ENCODE measurements around the gene ARID3A.
"Not testable (repeated sequence)": the region's sequence is repeated elsewhere in the genome, so short reads cannot be mapped to it uniquely, and the experiment has no call there.

The ARID3A gene

GRCh38 chr19:925526-926322 lies at the start of gene ARID3A:
TSS of gene ARID3A (plus strand) at chr19:926035. CDS start at chr19:929529, 3,494 bp downstream.
- H3K27ac ChIP-seq (ENCODE audit: low read length) = peak within 1 kb of the TSS; percentile 91
- no peaks in the 10 kb centered on the region for H3K9me3 ChIP-seq (replicated peaks; ENCODE audit: insufficient read depth, low read length)
- TF ChIP-seq CTCF (IDR thresholded peaks at IDR 0.05; ENCODE audit: low read length) = no peak
- TF ChIP-seq EZH2phosphoT487 (IDR thresholded peaks at IDR 0.05; ENCODE audit: low read length) = no peak
- no peak for TF ChIP-seq EZH2 (optimal IDR thresholded peaks at IDR 0.05; ENCODE audit: low read depth, low read length)
- H3K4me3 ChIP-seq (ENCODE audit: low read length) = peak within 1 kb of the TSS; percentile 85
- no peaks in the 10 kb centered on the region for H3K9me2 ChIP-seq (replicated peaks; ENCODE audit: insufficient read depth, low read length)
- H3F3A ChIP-seq (ENCODE audit: insufficient read depth, low read length) = peaks cover 18% of the 10 kb centered on the region; the same call in 1 of the 2 replicates
- H4K20me1 ChIP-seq (ENCODE audit: insufficient read depth, low read length) = no peaks in the 10 kb centered on the region
- no peaks in the 10 kb centered on the region for H3K36me3 ChIP-seq (replicated peaks; ENCODE audit: insufficient read depth, low read length)
- H3K9ac ChIP-seq (ENCODE audit: low read length) = peak within 1 kb of the TSS; percentile 84
- peak within 1 kb of the TSS; percentile 94 for H3K4me2 ChIP-seq (ENCODE audit: low read depth, low read length)
- peaks cover 29% of the 10 kb centered on the region for H3K79me2 ChIP-seq (ENCODE audit: low read length)
- peaks cover 5% of the 10 kb centered on the region for H3K4me1 ChIP-seq (ENCODE audit: low read length)
- H2AFZ ChIP-seq (ENCODE audit: low read length) = peak within 1 kb of the TSS; percentile 92
- peaks cover 6% of the 10 kb centered on the region for H3K27me3 ChIP-seq (replicated peaks; ENCODE audit: insufficient read depth, low read length)
- DNase-seq = peak; percentile 94

- Histone ChIP-seq H3K9me3 (replicated peaks; ENCODE audit: insufficient read depth, low read length) (no peaks in the 10 kb centered on the region), H3K79me2 (ENCODE audit: low read length) (no peaks in the 10 kb centered on the region), H3K27me3 (replicated peaks; ENCODE audit: insufficient read depth, low read length) (no peaks in the 10 kb centered on the region), H3K9me2 (replicated peaks; ENCODE audit: insufficient read depth, low read length) (no peaks in the 10 kb centered on the region), H3F3A (ENCODE audit: insufficient read depth, low read length) (peaks cover 8% of the 10 kb centered on the region; the same call in 1 of the 2 replicates), H3K4me2 (ENCODE audit: low read depth, low read length) (no peak overlapping the region), H4K20me1 (ENCODE audit: insufficient read depth, low read length) (no peaks in the 10 kb centered on the region), H3K27ac (ENCODE audit: low read length) (no peak overlapping the region), H3K9ac (ENCODE audit: low read length) (no peak overlapping the region), H3K36me3 (replicated peaks; ENCODE audit: insufficient read depth, low read length) (no peaks in the 10 kb centered on the region), H3K4me1 (ENCODE audit: low read length) (0 out of 2 replicates have a peak, but pooled peaks cover 7% of the 10 kb centered on the region), H2AFZ (ENCODE audit: low read length) (no peak overlapping the region), H3K4me3 (ENCODE audit: low read length) (no peak overlapping the region)
- DNase-seq = no peak
- TF ChIP-seq EZH2 (optimal IDR thresholded peaks at IDR 0.05; ENCODE audit: low read depth, low read length) = no peak
Measured at GRCh38 chr19:876089-876488, 49.7 kb upstream of the ARID3A start.

- no peak overlapping the region for H3K9ac ChIP-seq (ENCODE audit: low read length)
- no peak overlapping the region for H3K4me3 ChIP-seq (ENCODE audit: low read length)
- peaks cover 8% of the 10 kb centered on the region; the same call in 1 of the 2 replicates for H3F3A ChIP-seq (ENCODE audit: insufficient read depth, low read length)
- H3K27ac ChIP-seq (ENCODE audit: low read length) = no peak overlapping the region
- H3K27me3 ChIP-seq (replicated peaks; ENCODE audit: insufficient read depth, low read length) = no peaks in the 10 kb centered on the region
- H3K4me2 ChIP-seq (ENCODE audit: low read depth, low read length) = no peak overlapping the region
- no peak overlapping the region for H2AFZ ChIP-seq (ENCODE audit: low read length)
- no peaks in the 10 kb centered on the region for H3K36me3 ChIP-seq (replicated peaks; ENCODE audit: insufficient read depth, low read length)
- H3K4me1 ChIP-seq (ENCODE audit: low read length) = 0 out of 2 replicates have a peak, but pooled peaks cover 7% of the 10 kb centered on the region
- H3K79me2 ChIP-seq (ENCODE audit: low read length) = no peaks in the 10 kb centered on the region
- DNase-seq = no peak
- H3K9me2 ChIP-seq (replicated peaks; ENCODE audit: insufficient read depth, low read length) = no peaks in the 10 kb centered on the region
- H3K9me3 ChIP-seq (replicated peaks; ENCODE audit: insufficient read depth, low read length) = no peaks in the 10 kb centered on the region
- TF ChIP-seq EZH2 (optimal IDR thresholded peaks at IDR 0.05; ENCODE audit: low read depth, low read length) (no peak), EZH2phosphoT487 (IDR thresholded peaks at IDR 0.05; ENCODE audit: low read length) (no peak), CTCF (IDR thresholded peaks at IDR 0.05; ENCODE audit: low read length) (no peak)
- H4K20me1 ChIP-seq (ENCODE audit: insufficient read depth, low read length) = no peaks in the 10 kb centered on the region
Measured at GRCh38 chr19:876780-877314, 49.0 kb upstream of the ARID3A start.

GRCh38 chr19:877992-878660 lies 47.7 kb upstream of the ARID3A start:
- not testable (repeated sequence) for H4K20me1 ChIP-seq (ENCODE audit: insufficient read depth, low read length); H3K27ac ChIP-seq (ENCODE audit: low read length); H3K4me3 ChIP-seq (ENCODE audit: low read length); H3K27me3 ChIP-seq (replicated peaks; ENCODE audit: insufficient read depth, low read length); H3K9me2 ChIP-seq (replicated peaks; ENCODE audit: insufficient read depth, low read length); H3K9ac ChIP-seq (ENCODE audit: low read length); H3K4me2 ChIP-seq (ENCODE audit: low read depth, low read length); H3K36me3 ChIP-seq (replicated peaks; ENCODE audit: insufficient read depth, low read length); H2AFZ ChIP-seq (ENCODE audit: low read length); H3F3A ChIP-seq (ENCODE audit: insufficient read depth, low read length); H3K4me1 ChIP-seq (ENCODE audit: low read length); DNase-seq; H3K9me3 ChIP-seq (replicated peaks; ENCODE audit: insufficient read depth, low read length); H3K79me2 ChIP-seq (ENCODE audit: low read length)

GRCh38 chr19:878751-879561 lies 46.9 kb upstream of the ARID3A start:
- H3K36me3 ChIP-seq (replicated peaks; ENCODE audit: insufficient read depth, low read length); H4K20me1 ChIP-seq (ENCODE audit: insufficient read depth, low read length); H3K27ac ChIP-seq (ENCODE audit: low read length); H3F3A ChIP-seq (ENCODE audit: insufficient read depth, low read length); H3K9ac ChIP-seq (ENCODE audit: low read length); H3K27me3 ChIP-seq (replicated peaks; ENCODE audit: insufficient read depth, low read length); H3K4me1 ChIP-seq (ENCODE audit: low read length); H3K4me3 ChIP-seq (ENCODE audit: low read length); H2AFZ ChIP-seq (ENCODE audit: low read length); H3K9me3 ChIP-seq (replicated peaks; ENCODE audit: insufficient read depth, low read length); H3K9me2 ChIP-seq (replicated peaks; ENCODE audit: insufficient read depth, low read length); DNase-seq; H3K79me2 ChIP-seq (ENCODE audit: low read length); H3K4me2 ChIP-seq (ENCODE audit: low read depth, low read length): not testable (repeated sequence)

Data from MM.1S (cell line).